ENCODE measurements around the gene SLC24A3.

- TF ChIP-seq POLR2A (IDR thresholded peaks at IDR 0.05): no peak
- peak in 1 of 3 donors; percentile 59 for TF ChIP-seq CTCF (IDR thresholded peaks at IDR 0.05)
Measured at GRCh38 chr20:19692685-19693119, 480.3 kb downstream of the SLC24A3 start.
